Natural killer cell (primary cell): Measurements from ENCODE around the gene CCDC39. TPM values are rescaled to one million over a fixed set of nuclear protein-coding genes. Genes with fewer than 3 reads are reported as not detected.

Experiments
- ATAC-seq, 3 donors: fragments of 150-1000 bp in 2 of 3; fragments of 200-7000 bp in 1 of 3; cut with Tn5 transposase; 1 replicate in 1 of 3; 2 replicates in 2 of 3; pipeline ENCODE4 v1.10.0; 2021; ENCODE audit warnings: mild to moderate bottlenecking in 2 of 3, moderate library complexity in 2 of 3
- DNase-seq, 2 donors: peaks; one replicate each; pipeline versions ENCODE4 v3.0.0 to v3.0.0-alpha.2; 2013 to 2021; ENCODE audit warnings: mixed read lengths in 1 of 2
- H3K27ac ChIP-seq: one replicate; pipeline ENCODE4 v1.5.1; 2013; ENCODE audit warnings: mild to moderate bottlenecking, low read length
- H3K27me3 ChIP-seq: one replicate; pipeline ENCODE4 v1.6.1; 2013; ENCODE audit warnings: low read length; ENCODE audit not compliant: control insufficient read depth, insufficient read depth
- H3K36me3 ChIP-seq: one replicate; pipeline ENCODE4 v1.6.1; 2013; ENCODE audit warnings: low read length; ENCODE audit not compliant: control insufficient read depth, insufficient read depth
- H3K4me1 ChIP-seq: one replicate; pipeline ENCODE4 v1.6.1; 2013; ENCODE audit warnings: low read length; ENCODE audit not compliant: control insufficient read depth, insufficient read depth
- H3K4me3 ChIP-seq: one replicate; pipeline ENCODE4 v1.5.1; 2013; ENCODE audit warnings: low read length
- H3K9me3 ChIP-seq: one replicate; pipeline ENCODE4 v1.6.1; 2013; ENCODE audit warnings: low read length; ENCODE audit not compliant: control insufficient read depth, insufficient read depth
- H3K27ac Mint-ChIP-seq, 2 donors: one replicate each; pipeline ENCODE4 v1.8.0; 2022; ENCODE audit warnings: mild to moderate bottlenecking in 2 of 2, mixed read lengths in 2 of 2, moderate library complexity in 1 of 2
- H3K27me3 Mint-ChIP-seq, 2 donors: one replicate each; pipeline ENCODE4 v1.8.0; 2022; ENCODE audit warnings: low read depth in 2 of 2, mixed read lengths in 2 of 2
- H3K36me3 Mint-ChIP-seq: one replicate; pipeline ENCODE4 v1.8.0; 2022; ENCODE audit warnings: mixed read lengths
- H3K4me1 Mint-ChIP-seq, 2 donors: one replicate each; pipeline ENCODE4 v1.8.0; 2022; ENCODE audit warnings: mixed read lengths in 2 of 2
- H3K4me3 Mint-ChIP-seq: one replicate; pipeline ENCODE4 v1.8.0; 2022; ENCODE audit warnings: mild to moderate bottlenecking, moderate library complexity, mixed read lengths
- H3K9me3 Mint-ChIP-seq, 2 donors: one replicate each; pipeline ENCODE4 v1.8.0; 2022; ENCODE audit warnings: mixed read lengths in 2 of 2
- WGBS: methylation state at CpG from one replicate; pipeline ENCODE4 v1.1.7; 2013; ENCODE audit warnings: missing lambda C conversion rate; ENCODE audit not compliant: insufficient coverage; 5-methylcytosine and 5-hydroxymethylcytosine counted together
- intact Hi-C: fragments of 100-400 bp; cut with micrococcal nuclease; formaldehyde crosslinking; loops from one replicate; pipeline ENCODE4 v1.14.2; 2022
- total RNA-seq, 4 donors: library from RNA; stranded (reverse); fragments of 120-200 nt in 1 of 4; gene quantifications; one replicate each; pipeline versions ENCODE4 v1.2.3 to v1.2.4, GENCODE V29; 2013 to 2022
- TF ChIP-seq, protein P1 (sequence below): fragments of 200-600 bp; IDR thresholded peaks from one replicate; pipeline ENCODE4 v1.8.0; 2022; ENCODE audit warnings: antibody characterized with exemption

The CCDC39 gene
- not detected for total RNA-seq
- total RNA-seq (2013), result not detected

DNA sequence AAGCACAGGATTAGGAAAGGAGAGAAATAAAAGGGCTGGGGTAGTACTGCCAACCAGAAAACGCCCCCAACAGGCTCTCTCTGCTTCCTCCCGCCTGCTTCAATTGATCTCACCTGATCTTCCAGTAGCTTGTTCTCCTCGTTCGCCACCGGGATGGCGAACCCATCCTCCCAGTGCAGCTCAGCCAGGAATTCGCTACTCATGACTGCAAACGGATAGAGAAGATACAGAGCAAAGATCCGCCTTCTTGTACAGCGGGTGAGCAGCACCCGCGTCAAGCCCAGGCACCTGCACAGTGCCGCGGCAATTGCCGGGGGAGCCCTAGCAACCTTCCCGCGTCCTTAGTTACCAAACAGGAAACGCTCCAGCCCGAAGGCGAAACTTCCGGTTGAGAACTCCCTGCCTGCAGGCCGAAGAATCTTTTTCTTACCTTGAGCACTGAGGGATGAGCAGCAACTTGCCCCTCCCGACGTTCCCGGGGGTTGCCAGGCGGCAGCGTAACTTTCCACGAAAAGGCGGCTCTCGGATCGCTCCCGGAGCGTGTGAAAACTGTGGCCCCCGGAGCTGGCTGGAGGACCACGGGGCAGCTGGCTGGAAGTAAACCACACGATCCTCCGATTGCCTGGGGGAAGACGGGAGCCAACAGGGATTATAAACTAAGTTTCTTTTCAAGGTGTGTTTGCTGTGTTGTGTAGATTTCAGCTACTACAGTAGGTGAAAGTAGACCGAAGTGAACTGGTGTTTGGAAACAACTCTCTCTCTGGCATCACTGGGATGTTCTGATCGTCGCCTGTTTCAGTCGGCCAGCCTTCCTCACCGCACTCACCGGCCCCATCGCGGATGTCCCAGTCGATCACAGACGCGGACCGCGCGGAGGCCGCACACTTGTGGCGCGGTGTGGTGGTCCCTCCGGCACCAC lies at the start of gene CCDC39:
Gene CCDC39 (minus strand): TSS at position 312 of the 919 bp plus-strand sequence. CDS start 109 bp downstream, at position 203.
- H3K4me3 ChIP-seq, result peak within 1 kb of the TSS; percentile 19
- peaks cover 24% of the 10 kb centered on the region for H3K27me3 ChIP-seq
- H3K9me3 ChIP-seq, result no peaks in the 10 kb centered on the region
- no peak within 1 kb of the TSS for H3K27ac ChIP-seq
- TF ChIP-seq, protein P1, sequence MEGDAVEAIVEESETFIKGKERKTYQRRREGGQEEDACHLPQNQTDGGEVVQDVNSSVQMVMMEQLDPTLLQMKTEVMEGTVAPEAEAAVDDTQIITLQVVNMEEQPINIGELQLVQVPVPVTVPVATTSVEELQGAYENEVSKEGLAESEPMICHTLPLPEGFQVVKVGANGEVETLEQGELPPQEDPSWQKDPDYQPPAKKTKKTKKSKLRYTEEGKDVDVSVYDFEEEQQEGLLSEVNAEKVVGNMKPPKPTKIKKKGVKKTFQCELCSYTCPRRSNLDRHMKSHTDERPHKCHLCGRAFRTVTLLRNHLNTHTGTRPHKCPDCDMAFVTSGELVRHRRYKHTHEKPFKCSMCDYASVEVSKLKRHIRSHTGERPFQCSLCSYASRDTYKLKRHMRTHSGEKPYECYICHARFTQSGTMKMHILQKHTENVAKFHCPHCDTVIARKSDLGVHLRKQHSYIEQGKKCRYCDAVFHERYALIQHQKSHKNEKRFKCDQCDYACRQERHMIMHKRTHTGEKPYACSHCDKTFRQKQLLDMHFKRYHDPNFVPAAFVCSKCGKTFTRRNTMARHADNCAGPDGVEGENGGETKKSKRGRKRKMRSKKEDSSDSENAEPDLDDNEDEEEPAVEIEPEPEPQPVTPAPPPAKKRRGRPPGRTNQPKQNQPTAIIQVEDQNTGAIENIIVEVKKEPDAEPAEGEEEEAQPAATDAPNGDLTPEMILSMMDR, result no peak
- Mint-ChIP-seq H3K27ac (peak within 1 kb of the TSS in 1 of 2 donors; percentile 52), H3K27me3 (peaks cover 30 to 38% of the 10 kb centered on the region in 2 donors), H3K9me3 (peaks cover 4 to 9% of the 10 kb centered on the region in 2 donors), H3K4me3 (peak within 1 kb of the TSS; percentile 83), H3K36me3 (peaks cover 12% of the 10 kb centered on the region), H3K4me1 (peaks cover 13 to 16% of the 10 kb centered on the region in 2 donors)
- ATAC-seq (peak; percentile 27 to 60 (median 34)), DNase-seq (peak; percentile 16 to 71)
- no peaks in the 10 kb centered on the region for H3K36me3 ChIP-seq
- peaks cover 14% of the 10 kb centered on the region for H3K4me1 ChIP-seq
- intact Hi-C loops, result no loop called here
- 2% methylated on average over 56 of the region's 56 CpGs for WGBS

DNA sequence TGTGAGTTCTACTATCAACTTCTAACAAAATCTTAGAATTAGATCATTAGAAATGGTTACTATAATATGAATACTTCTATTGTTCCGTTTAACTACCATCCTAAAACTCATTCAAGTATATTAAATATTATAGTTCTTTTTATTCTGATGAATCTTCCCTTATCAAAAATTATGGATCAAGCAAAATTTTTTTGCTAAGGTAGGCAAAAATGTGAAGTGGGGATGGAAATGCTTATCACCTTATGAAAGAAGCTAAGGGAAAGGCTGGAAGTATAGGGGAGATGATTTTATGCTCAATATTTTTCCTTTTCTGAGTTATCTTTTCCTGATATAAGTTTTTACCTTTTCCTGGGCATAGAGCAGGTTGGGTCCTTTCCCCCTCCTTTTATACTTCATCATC lies 40.7 kb upstream of the CCDC39 start:
- H3K36me3 Mint-ChIP-seq, result no peaks in the 10 kb centered on the region
- no peaks in the 10 kb centered on the region for H3K36me3 ChIP-seq
- H3K9me3 Mint-ChIP-seq, result peaks cover 4 to 5% of the 10 kb centered on the region in 2 donors
- no peak overlapping the region for H3K4me3 ChIP-seq
- no peak overlapping the region for H3K27ac ChIP-seq
- H3K27me3 ChIP-seq, result no peaks in the 10 kb centered on the region
- no peaks in the 10 kb centered on the region for H3K4me1 Mint-ChIP-seq
- no peaks in the 10 kb centered on the region for H3K9me3 ChIP-seq
- H3K4me1 ChIP-seq, result no peaks in the 10 kb centered on the region
- intact Hi-C loops, result no loop called here
- no peak overlapping the region for H3K4me3 Mint-ChIP-seq
- no peak overlapping the region for H3K27ac Mint-ChIP-seq
- TF ChIP-seq, protein P1, result no peak
- no peak for DNase-seq
- H3K27me3 Mint-ChIP-seq, result no peaks in the 10 kb centered on the region
- no CpG with 5 or more reads among the region's 1 CpG for WGBS
- no peak for ATAC-seq

DNA sequence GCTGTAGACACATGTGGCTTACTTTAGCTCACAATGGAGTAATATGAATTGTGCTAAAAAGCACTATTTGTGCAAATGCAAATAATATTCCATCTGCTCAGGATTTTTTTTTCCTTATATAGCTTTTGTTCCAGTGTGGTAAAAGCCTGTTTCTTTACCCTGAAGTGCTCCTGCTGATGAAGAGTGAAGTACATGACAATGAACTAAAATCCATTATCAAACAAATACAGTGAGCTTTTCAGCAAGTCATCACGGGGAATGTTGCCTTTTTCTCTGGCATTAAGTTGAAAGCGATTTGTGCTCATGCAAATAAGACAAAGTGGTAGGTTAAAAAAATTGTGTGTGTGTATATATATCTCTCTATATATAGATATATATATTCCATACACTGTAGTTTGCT lies 28.6 kb upstream of the CCDC39 start:
- no peaks in the 10 kb centered on the region for H3K27me3 ChIP-seq
- Mint-ChIP-seq H3K36me3 (no peaks in the 10 kb centered on the region), H3K27ac (no peak overlapping the region), H3K4me1 (no peaks in the 10 kb centered on the region), H3K9me3 (peaks cover 0 to 5% of the 10 kb centered on the region in 2 donors), H3K27me3 (no peaks in the 10 kb centered on the region), H3K4me3 (no peak overlapping the region)
- no peak for ATAC-seq
- H3K36me3 ChIP-seq, result no peaks in the 10 kb centered on the region
- H3K4me3 ChIP-seq, result no peak overlapping the region
- intact Hi-C loops, result no loop called here
- no peaks in the 10 kb centered on the region for H3K4me1 ChIP-seq
- no peak overlapping the region for H3K27ac ChIP-seq
- H3K9me3 ChIP-seq, result peaks cover 1% of the 10 kb centered on the region
- DNase-seq, result no peak
- TF ChIP-seq, protein P1, result no peak
- WGBS, result no CpG with 5 or more reads among the region's 2 CpGs
